Small intestine (tissue), 7 donors: ENCODE results near the gene KCNV2. TPM values are rescaled to one million over a fixed set of nuclear protein-coding genes. Genes with fewer than 3 reads are reported as not detected.
"Not testable (repeated sequence)": the region's sequence is repeated elsewhere in the genome, so short reads cannot be mapped to it uniquely, and the experiment has no call there.

Experiments
- DNase-seq, 2 donors: peaks; one replicate each; pipeline versions ENCODE4 v3.0.0 to v3.0.0-alpha.2; 2013
- FAIRE-seq: peaks from 2 replicates; lab custom pipeline; 2012; peaks lifted over from hg19 to GRCh38; lab: Jason Lieb, UNC
- H3K27ac ChIP-seq, 3 donors: one replicate each; pipeline ENCODE4 v1.5.1; 2013; ENCODE audit warnings: low read length in 2 of 3, mild to moderate bottlenecking in 2 of 3, control low read depth in 1 of 3, inconsistent platforms in 1 of 3, low read depth in 1 of 3, moderate library complexity in 1 of 3
- H3K27me3 ChIP-seq, 3 donors: one replicate each; pipeline ENCODE4 v1.6.1; 2013; ENCODE audit warnings: low read length in 3 of 3, inconsistent platforms in 1 of 3; ENCODE audit not compliant: control insufficient read depth in 3 of 3, insufficient read depth in 3 of 3
- H3K36me3 ChIP-seq, 3 donors: one replicate each; pipeline ENCODE4 v1.6.1; 2013; ENCODE audit warnings: low read length in 3 of 3, inconsistent platforms in 1 of 3, low read depth in 1 of 3, mild to moderate bottlenecking in 1 of 3, moderate library complexity in 1 of 3; ENCODE audit not compliant: control insufficient read depth in 3 of 3, insufficient read depth in 2 of 3
- H3K4me1 ChIP-seq, 3 donors: one replicate each; pipeline ENCODE4 v1.6.1; 2013; ENCODE audit warnings: low read length in 2 of 3, inconsistent platforms in 1 of 3, low read depth in 1 of 3, mild to moderate bottlenecking in 1 of 3, moderate library complexity in 1 of 3; ENCODE audit not compliant: control insufficient read depth in 3 of 3, insufficient read depth in 2 of 3
- H3K4me3 ChIP-seq, 3 donors: one replicate each; pipeline ENCODE4 v1.5.1; 2013; ENCODE audit warnings: low read length in 3 of 3, control low read depth in 1 of 3, inconsistent platforms in 1 of 3, low read depth in 1 of 3, mild to moderate bottlenecking in 1 of 3, moderate library complexity in 1 of 3
- H3K9me3 ChIP-seq, 2 donors: one replicate each; pipeline ENCODE4 v1.6.1; 2013; ENCODE audit warnings: low read depth in 1 of 2, low read length in 1 of 2; ENCODE audit not compliant: control insufficient read depth in 2 of 2, insufficient read depth in 1 of 2
- WGBS, 3 donors: extraction: QIAGEN DNeasy Blood & Tissue Kit; methylation state at CpG; one replicate each; pipeline ENCODE4 v1.1.7; 2013; 5-methylcytosine and 5-hydroxymethylcytosine counted together
- polyA plus RNA-seq, 4 donors: library from polyadenylated mRNA; stranded (reverse) in 3 of 4; unstranded in 1 of 4; fragments of 200-250 nt in 3 of 4; fragments of 120-200 nt in 1 of 4; gene quantifications; one replicate each; pipeline versions ENCODE4 v1.2.1 to v1.2.3, GENCODE V29; 2013
- donor health status: healthy with polysubstance abuse.
- donor health status: control.
- donor health status: control.
- donor health status: Bipolar disorder and iron deficiency.
- donor health status: healthy.

Gene KCNV2
- polyA plus RNA-seq, 4 donors: 0.18 TPM; not detected in 3

GRCh38 chr9:2707256-2707655 is 10.1 kb upstream of the KCNV2 start:
- H3K27me3 ChIP-seq, H3K27ac ChIP-seq, H3K4me1 ChIP-seq, H3K4me3 ChIP-seq, H3K36me3 ChIP-seq, DNase-seq, H3K9me3 ChIP-seq, FAIRE-seq: not testable (repeated sequence)
- 94 to 97% (median 96%) methylated on average over 3 of the region's 3 CpGs for WGBS, 3 donors

DNA sequence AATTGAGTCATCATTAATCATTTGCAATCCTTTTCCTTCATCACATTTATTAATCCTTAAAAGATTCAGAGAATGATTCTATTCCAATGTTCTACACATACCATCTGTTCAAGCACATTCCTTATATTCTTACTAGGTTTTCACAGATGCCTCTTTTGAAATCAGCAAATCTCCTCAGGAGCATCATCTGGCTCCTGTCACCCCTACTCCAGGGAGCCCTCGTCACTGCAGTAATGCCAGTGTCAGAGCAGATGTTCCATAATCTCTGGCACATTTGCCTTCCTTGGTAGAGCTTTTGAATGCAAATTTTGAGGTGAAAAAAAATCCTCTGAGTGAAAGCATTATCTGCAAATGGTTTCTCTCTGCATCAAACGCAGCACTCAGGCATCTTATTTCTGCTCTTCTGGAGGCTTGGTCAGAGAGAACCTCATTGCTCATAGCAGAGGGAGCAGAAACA is 7.6 kb upstream of the KCNV2 start:
- FAIRE-seq: no peak
- peaks cover 0 to 2% of the 10 kb centered on the region in 2 donors for H3K9me3 ChIP-seq
- H3K36me3 ChIP-seq: no peaks in the 10 kb centered on the region
- H3K27ac ChIP-seq: no peak overlapping the region
- no peak overlapping the region for H3K4me3 ChIP-seq
- WGBS, 3 donors: 65 to 78% (median 69%) methylated on average over 2 of the region's 2 CpGs
- no peaks in the 10 kb centered on the region for H3K27me3 ChIP-seq
- no peaks in the 10 kb centered on the region for H3K4me1 ChIP-seq
- no peak for DNase-seq

DNA sequence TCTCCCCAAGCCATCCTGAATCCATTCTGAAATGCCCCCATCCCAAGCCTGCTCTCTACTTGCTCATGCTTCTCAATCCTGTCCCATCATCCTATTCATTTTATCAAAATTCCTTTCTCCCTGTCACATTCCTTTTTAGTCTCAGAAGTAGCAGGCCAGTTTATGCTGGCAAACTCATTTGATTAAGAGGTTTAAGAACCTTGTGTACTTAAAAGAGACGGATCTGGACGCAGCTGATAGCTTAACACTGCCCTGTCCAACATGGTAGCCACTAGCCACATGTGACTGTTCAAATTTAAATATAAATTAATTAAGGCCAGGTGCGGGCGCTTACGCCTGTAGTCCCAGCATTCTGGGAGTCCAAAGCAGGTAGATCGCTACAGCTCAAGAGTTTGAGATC is 5.6 kb upstream of the KCNV2 start:
- FAIRE-seq (no peak), DNase-seq (no peak)
- H3K27ac ChIP-seq: no peak overlapping the region
- no peaks in the 10 kb centered on the region for H3K4me1 ChIP-seq
- peaks cover 0 to 2% of the 10 kb centered on the region in 2 donors for H3K9me3 ChIP-seq
- no peaks in the 10 kb centered on the region for H3K36me3 ChIP-seq
- H3K27me3 ChIP-seq: no peaks in the 10 kb centered on the region
- no peak overlapping the region for H3K4me3 ChIP-seq
- WGBS, 3 donors: 91 to 95% (median 94%) methylated on average over 6 of the region's 6 CpGs

DNA sequence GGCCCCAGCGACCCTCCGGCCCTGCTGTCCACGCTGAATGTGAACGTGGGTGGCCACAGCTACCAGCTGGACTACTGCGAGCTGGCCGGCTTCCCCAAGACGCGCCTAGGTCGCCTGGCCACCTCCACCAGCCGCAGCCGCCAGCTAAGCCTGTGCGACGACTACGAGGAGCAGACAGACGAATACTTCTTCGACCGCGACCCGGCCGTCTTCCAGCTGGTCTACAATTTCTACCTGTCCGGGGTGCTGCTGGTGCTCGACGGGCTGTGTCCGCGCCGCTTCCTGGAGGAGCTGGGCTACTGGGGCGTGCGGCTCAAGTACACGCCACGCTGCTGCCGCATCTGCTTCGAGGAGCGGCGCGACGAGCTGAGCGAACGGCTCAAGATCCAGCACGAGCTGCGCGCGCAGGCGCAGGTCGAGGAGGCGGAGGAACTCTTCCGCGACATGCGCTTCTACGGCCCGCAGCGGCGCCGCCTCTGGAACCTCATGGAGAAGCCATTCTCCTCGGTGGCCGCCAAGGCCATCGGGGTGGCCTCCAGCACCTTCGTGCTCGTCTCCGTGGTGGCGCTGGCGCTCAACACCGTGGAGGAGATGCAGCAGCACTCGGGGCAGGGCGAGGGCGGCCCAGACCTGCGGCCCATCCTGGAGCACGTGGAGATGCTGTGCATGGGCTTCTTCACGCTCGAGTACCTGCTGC is 839 bp downstream of the KCNV2 start:
- DNase-seq (no peak), FAIRE-seq (no peak)
- Histone ChIP-seq H3K9me3 (peaks cover 0 to 6% of the 10 kb centered on the region in 2 donors), H3K4me3 (no peak overlapping the region), H3K27me3 (no peaks in the 10 kb centered on the region), H3K36me3 (peaks cover 0 to 2% (median 0%) of the 10 kb centered on the region in 3 donors), H3K4me1 (no peaks in the 10 kb centered on the region), H3K27ac (no peak overlapping the region)
- 97 to 98% (median 98%) methylated on average over 69 of the region's 69 CpGs for WGBS, 3 donors

DNA sequence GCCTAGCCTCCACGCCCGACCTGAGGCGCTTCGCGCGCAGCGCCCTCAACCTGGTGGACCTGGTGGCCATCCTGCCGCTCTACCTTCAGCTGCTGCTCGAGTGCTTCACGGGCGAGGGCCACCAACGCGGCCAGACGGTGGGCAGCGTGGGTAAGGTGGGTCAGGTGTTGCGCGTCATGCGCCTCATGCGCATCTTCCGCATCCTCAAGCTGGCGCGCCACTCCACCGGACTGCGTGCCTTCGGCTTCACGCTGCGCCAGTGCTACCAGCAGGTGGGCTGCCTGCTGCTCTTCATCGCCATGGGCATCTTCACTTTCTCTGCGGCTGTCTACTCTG is 1.4 kb downstream of the KCNV2 start:
- Histone ChIP-seq H3K4me1 (no peaks in the 10 kb centered on the region), H3K36me3 (peaks cover 0 to 2% (median 0%) of the 10 kb centered on the region in 3 donors), H3K4me3 (no peak overlapping the region), H3K27ac (no peak overlapping the region), H3K27me3 (no peaks in the 10 kb centered on the region), H3K9me3 (peaks cover 0 to 4% of the 10 kb centered on the region in 2 donors)
- 98 to 99% (median 99%) methylated on average over 28 to 29 of the region's 29 CpGs for WGBS, 3 donors
- DNase-seq (no peak), FAIRE-seq (no peak)

DNA sequence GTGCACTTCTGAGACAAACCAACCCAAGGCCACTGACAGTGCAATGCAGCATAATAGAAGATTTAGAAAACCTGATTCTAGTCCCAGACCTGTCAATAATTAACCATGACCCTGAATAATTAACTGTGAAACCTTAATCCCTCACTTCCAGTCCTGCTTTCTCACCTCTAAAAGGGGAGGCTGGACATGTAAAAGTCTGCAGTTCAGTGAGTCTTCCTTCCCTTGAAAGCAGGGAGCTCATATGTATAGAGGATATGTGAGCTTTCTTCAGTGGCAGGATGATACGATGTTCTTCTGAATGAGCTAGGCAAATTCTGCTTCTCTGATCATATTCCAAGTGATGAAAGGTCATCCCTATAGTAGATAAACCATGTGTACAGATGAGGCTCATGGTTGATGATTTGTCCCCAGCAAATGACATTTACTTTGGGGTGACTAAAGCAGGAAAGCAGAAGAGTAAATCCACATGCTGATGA is 2.9 kb downstream of the KCNV2 start:
- FAIRE-seq (no peak), DNase-seq (peak in 1 of 2 donors; percentile 21)
- H3K9me3 ChIP-seq: peaks cover 0 to 3% of the 10 kb centered on the region in 2 donors
- peaks cover 0 to 2% (median 0%) of the 10 kb centered on the region in 3 donors for H3K36me3 ChIP-seq
- 13 to 47% (median 37%) methylated on average over 1 of the region's 1 CpG for WGBS, 3 donors
- no peaks in the 10 kb centered on the region for H3K4me1 ChIP-seq
- no peak overlapping the region for H3K27ac ChIP-seq
- H3K4me3 ChIP-seq: no peak overlapping the region
- H3K27me3 ChIP-seq: no peaks in the 10 kb centered on the region

- Histone ChIP-seq H3K4me3 (no peak overlapping the region), H3K27ac (no peak overlapping the region), H3K27me3 (no peaks in the 10 kb centered on the region), H3K4me1 (no peaks in the 10 kb centered on the region), H3K36me3 (peaks cover 0 to 2% (median 0%) of the 10 kb centered on the region in 3 donors), H3K9me3 (peaks cover 0 to 3% of the 10 kb centered on the region in 2 donors)
- FAIRE-seq: no peak
- no peak for DNase-seq
- whole genome bisulfite sequencing, 3 donors: 49 to 98% (median 79%) methylated on average over 2 of the region's 2 CpGs
Measured at GRCh38 chr9:2722715-2723114, 5.4 kb downstream of the KCNV2 start.

GRCh38 chr9:2723376-2724065 is 6.2 kb downstream of the KCNV2 start:
- H3K9me3 ChIP-seq: peaks cover 0 to 1% of the 10 kb centered on the region in 2 donors
- H3K27ac ChIP-seq: no peak overlapping the region
- no peak overlapping the region for H3K4me3 ChIP-seq
- DNase-seq (no peak), FAIRE-seq (no peak)
- H3K4me1 ChIP-seq: no peaks in the 10 kb centered on the region
- H3K36me3 ChIP-seq: peaks cover 0 to under 1% (median 0%) of the 10 kb centered on the region in 3 donors
- WGBS, 3 donors: 80 to 97% (median 85%) methylated on average over 4 of the region's 4 CpGs
- no peaks in the 10 kb centered on the region for H3K27me3 ChIP-seq
